ENCODE data around the gene NTM.

NTM gene

GRCh38 chr11:131979364-131979763 is 608.9 kb downstream of the NTM start:
- H3K4me3 ChIP-seq = no peak overlapping the region

GRCh38 chr11:131980199-131980598 is 609.8 kb downstream of the NTM start:
- H3K4me3 ChIP-seq = no peak overlapping the region

More at GRCh38 chr11:131979364-131979763, 608.9 kb downstream of the NTM start:
- H3K27ac ChIP-seq = no peak overlapping the region

GRCh38 chr11:131980888-131981668 is 610.7 kb downstream of the NTM start:
- H3K4me3 ChIP-seq = no peak overlapping the region
- H3K27ac ChIP-seq = no peak overlapping the region

More at GRCh38 chr11:131980199-131980598, 609.8 kb downstream of the NTM start:
- H3K27ac ChIP-seq = no peak overlapping the region

- no peak overlapping the region for H3K27ac ChIP-seq
Measured at GRCh38 chr11:131982154-131982553, 611.7 kb downstream of the NTM start.

GRCh38 chr11:131985846-131986301 is 615.5 kb downstream of the NTM start:
- Histone ChIP-seq H3K4me3 (no peak overlapping the region), H3K27ac (no peak overlapping the region)

More at GRCh38 chr11:131982154-131982553, 611.7 kb downstream of the NTM start:
- H3K4me3 ChIP-seq = no peak overlapping the region

- Histone ChIP-seq H3K4me3 (no peak overlapping the region), H3K27ac (no peak overlapping the region)
Measured at GRCh38 chr11:131987703-131988102, 617.3 kb downstream of the NTM start.

- H3K27ac ChIP-seq = no peak overlapping the region
- H3K4me3 ChIP-seq = no peak overlapping the region
Measured at GRCh38 chr11:131991606-131992005, 621.2 kb downstream of the NTM start.

- no peak overlapping the region for H3K4me3 ChIP-seq
- no peak overlapping the region for H3K27ac ChIP-seq
Measured at GRCh38 chr11:131993246-131993645, 622.8 kb downstream of the NTM start.

- Histone ChIP-seq H3K4me3 (no peak overlapping the region), H3K27ac (no peak overlapping the region)
Measured at GRCh38 chr11:131998020-131998419, 627.6 kb downstream of the NTM start.

- H3K27ac ChIP-seq = no peak overlapping the region
Measured at GRCh38 chr11:131999084-131999483, 628.7 kb downstream of the NTM start.

GRCh38 chr11:131999955-132000354 is 629.5 kb downstream of the NTM start:
- Histone ChIP-seq H3K4me3 (no peak overlapping the region), H3K27ac (no peak overlapping the region)

More at GRCh38 chr11:131999084-131999483, 628.7 kb downstream of the NTM start:
- H3K4me3 ChIP-seq = no peak overlapping the region

- Histone ChIP-seq H3K4me3 (no peak overlapping the region), H3K27ac (no peak overlapping the region)
Measured at GRCh38 chr11:132005887-132006286, 635.5 kb downstream of the NTM start.

- H3K4me3 ChIP-seq = no peak overlapping the region
- no peak overlapping the region for H3K27ac ChIP-seq
Measured at GRCh38 chr11:132006884-132007580, 636.6 kb downstream of the NTM start.

- H3K4me3 ChIP-seq = no peak overlapping the region
Measured at GRCh38 chr11:132008226-132008625, 637.8 kb downstream of the NTM start.

GRCh38 chr11:132008872-132009271 is 638.5 kb downstream of the NTM start:
- Histone ChIP-seq H3K27ac (no peak overlapping the region), H3K4me3 (no peak overlapping the region)

More at GRCh38 chr11:132008226-132008625, 637.8 kb downstream of the NTM start:
- H3K27ac ChIP-seq = no peak overlapping the region

- Histone ChIP-seq H3K4me3 (no peak overlapping the region), H3K27ac (no peak overlapping the region)
Measured at GRCh38 chr11:132020001-132020400, 649.6 kb downstream of the NTM start.

GRCh38 chr11:132022285-132022684 is 651.9 kb downstream of the NTM start:
- Histone ChIP-seq H3K4me3 (no peak overlapping the region), H3K27ac (no peak overlapping the region)

GRCh38 chr11:132022733-132023478 is 652.5 kb downstream of the NTM start:
- no peak overlapping the region for H3K4me3 ChIP-seq
- no peak overlapping the region for H3K27ac ChIP-seq

- H3K27ac ChIP-seq = no peak overlapping the region
- H3K4me3 ChIP-seq = no peak overlapping the region
Measured at GRCh38 chr11:132024587-132025295, 654.3 kb downstream of the NTM start.

- H3K4me3 ChIP-seq = no peak overlapping the region
- H3K27ac ChIP-seq = no peak overlapping the region
Measured at GRCh38 chr11:132026746-132027145, 656.3 kb downstream of the NTM start.

Measured in skin epidermis (tissue), 12 donors.